Measurements from ENCODE around the gene TTLL11. TPM values are rescaled to one million over a fixed set of nuclear protein-coding genes. Genes with fewer than 3 reads are reported as not detected.
"Not testable (repeated sequence)": the region's sequence is repeated elsewhere in the genome, so short reads cannot be mapped to it uniquely, and the experiment has no call there.

The TTLL11 gene
- polyA plus RNA-seq, 1 donor from 2014 or later = 8.0 TPM

DNA sequence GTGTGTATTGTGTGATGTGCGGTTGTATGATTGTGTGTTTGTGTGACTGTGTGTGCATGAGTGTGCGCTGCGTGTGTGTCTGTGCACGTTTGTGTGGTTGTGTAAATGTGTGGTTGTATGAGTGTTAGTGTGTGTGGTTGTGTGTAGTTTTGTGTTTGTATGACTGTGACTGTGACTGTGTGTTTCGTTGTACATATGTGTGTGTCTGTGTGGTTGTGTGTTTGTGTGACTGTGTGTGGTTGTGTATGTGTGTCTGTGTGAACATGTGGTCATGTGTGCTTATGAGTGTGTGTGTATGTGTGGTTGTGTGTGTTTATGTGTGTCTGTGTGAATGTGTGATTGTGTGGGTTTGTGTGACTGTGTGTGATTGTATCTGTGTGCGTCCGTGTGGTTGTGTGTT is 197.8 kb downstream of the TTLL11 start:
- H3K4me3 ChIP-seq (ENCODE audit: low read length) = no peak overlapping the region
- no peak overlapping the region for H3K9ac ChIP-seq (ENCODE audit: low read length)
- H2AFZ ChIP-seq (ENCODE audit: low read depth, low read length) = no peak overlapping the region
- H3K79me2 ChIP-seq (replicated peaks; ENCODE audit: insufficient read depth, low read length) = no peaks in the 10 kb centered on the region
- no peak overlapping the region for H3K27ac ChIP-seq (ENCODE audit: low read length)
- no peaks in the 10 kb centered on the region for H3K27me3 ChIP-seq (ENCODE audit: insufficient read depth, low read depth, low read length)
- no peaks in the 10 kb centered on the region for H3K9me2 ChIP-seq (ENCODE audit: insufficient read depth, low read length)
- H3K9me3 ChIP-seq (ENCODE audit: low read length) = no peaks in the 10 kb centered on the region
- H3F3A ChIP-seq (ENCODE audit: insufficient read depth, low read length, poor library complexity, severe bottlenecking) = no peaks in the 10 kb centered on the region
- no peak for TF ChIP-seq RAD21 (conservative IDR thresholded peaks at IDR 0.05)
- TF ChIP-seq MXI1 (conservative IDR thresholded peaks at IDR 0.05; ENCODE audit: poor library complexity, severe bottlenecking) = no peak
- no peak for TF ChIP-seq POLR2AphosphoS5 (IDR thresholded peaks at IDR 0.05)
- TF ChIP-seq, protein P1, sequence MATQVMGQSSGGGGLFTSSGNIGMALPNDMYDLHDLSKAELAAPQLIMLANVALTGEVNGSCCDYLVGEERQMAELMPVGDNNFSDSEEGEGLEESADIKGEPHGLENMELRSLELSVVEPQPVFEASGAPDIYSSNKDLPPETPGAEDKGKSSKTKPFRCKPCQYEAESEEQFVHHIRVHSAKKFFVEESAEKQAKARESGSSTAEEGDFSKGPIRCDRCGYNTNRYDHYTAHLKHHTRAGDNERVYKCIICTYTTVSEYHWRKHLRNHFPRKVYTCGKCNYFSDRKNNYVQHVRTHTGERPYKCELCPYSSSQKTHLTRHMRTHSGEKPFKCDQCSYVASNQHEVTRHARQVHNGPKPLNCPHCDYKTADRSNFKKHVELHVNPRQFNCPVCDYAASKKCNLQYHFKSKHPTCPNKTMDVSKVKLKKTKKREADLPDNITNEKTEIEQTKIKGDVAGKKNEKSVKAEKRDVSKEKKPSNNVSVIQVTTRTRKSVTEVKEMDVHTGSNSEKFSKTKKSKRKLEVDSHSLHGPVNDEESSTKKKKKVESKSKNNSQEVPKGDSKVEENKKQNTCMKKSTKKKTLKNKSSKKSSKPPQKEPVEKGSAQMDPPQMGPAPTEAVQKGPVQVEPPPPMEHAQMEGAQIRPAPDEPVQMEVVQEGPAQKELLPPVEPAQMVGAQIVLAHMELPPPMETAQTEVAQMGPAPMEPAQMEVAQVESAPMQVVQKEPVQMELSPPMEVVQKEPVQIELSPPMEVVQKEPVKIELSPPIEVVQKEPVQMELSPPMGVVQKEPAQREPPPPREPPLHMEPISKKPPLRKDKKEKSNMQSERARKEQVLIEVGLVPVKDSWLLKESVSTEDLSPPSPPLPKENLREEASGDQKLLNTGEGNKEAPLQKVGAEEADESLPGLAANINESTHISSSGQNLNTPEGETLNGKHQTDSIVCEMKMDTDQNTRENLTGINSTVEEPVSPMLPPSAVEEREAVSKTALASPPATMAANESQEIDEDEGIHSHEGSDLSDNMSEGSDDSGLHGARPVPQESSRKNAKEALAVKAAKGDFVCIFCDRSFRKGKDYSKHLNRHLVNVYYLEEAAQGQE (IDR thresholded peaks at IDR 0.05; ENCODE audit: borderline replicate concordance) = no peak
- TF ChIP-seq SMC3 (conservative IDR thresholded peaks at IDR 0.05; ENCODE audit: poor library complexity) = no peak
- TF ChIP-seq TAF1 (IDR thresholded peaks at IDR 0.05; ENCODE audit: low read depth) = no peak
- TF ChIP-seq EZH2 (IDR thresholded peaks at IDR 0.05; ENCODE audit: borderline replicate concordance, insufficient read depth, low read length, poor library complexity, severe bottlenecking) = no peak
- TF ChIP-seq, protein P2, sequence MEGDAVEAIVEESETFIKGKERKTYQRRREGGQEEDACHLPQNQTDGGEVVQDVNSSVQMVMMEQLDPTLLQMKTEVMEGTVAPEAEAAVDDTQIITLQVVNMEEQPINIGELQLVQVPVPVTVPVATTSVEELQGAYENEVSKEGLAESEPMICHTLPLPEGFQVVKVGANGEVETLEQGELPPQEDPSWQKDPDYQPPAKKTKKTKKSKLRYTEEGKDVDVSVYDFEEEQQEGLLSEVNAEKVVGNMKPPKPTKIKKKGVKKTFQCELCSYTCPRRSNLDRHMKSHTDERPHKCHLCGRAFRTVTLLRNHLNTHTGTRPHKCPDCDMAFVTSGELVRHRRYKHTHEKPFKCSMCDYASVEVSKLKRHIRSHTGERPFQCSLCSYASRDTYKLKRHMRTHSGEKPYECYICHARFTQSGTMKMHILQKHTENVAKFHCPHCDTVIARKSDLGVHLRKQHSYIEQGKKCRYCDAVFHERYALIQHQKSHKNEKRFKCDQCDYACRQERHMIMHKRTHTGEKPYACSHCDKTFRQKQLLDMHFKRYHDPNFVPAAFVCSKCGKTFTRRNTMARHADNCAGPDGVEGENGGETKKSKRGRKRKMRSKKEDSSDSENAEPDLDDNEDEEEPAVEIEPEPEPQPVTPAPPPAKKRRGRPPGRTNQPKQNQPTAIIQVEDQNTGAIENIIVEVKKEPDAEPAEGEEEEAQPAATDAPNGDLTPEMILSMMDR (IDR thresholded peaks at IDR 0.05; ENCODE audit: poor library complexity, severe bottlenecking) = no peak
- no peak for TF ChIP-seq EP300 (conservative IDR thresholded peaks at IDR 0.05; ENCODE audit: poor library complexity, severe bottlenecking)
- H3K36me3 ChIP-seq (ENCODE audit: insufficient read depth, low read length) = no peaks in the 10 kb centered on the region
- H4K20me1 ChIP-seq (ENCODE audit: insufficient read depth) = no peaks in the 10 kb centered on the region
- no peak overlapping the region for H3K4me2 ChIP-seq (ENCODE audit: low read length)

DNA sequence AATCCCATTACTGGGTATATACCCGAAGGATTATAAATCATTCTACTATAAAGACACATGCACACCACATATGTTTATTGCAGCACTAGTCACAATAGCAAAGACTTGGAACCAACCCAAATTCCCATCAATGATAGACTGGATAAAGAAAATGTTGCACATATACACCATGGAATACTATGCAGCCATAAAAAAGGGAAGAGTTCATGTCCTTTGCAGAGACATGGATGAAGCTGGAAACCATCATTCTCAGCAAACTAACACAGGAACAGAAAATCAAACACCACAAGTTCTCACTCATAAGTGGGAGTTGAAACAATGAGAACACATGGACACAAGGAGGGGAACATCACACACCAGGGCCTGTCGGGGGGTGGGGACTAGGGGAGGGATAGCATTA is 198.7 kb downstream of the TTLL11 start:
- not testable (repeated sequence) for H3K4me2 ChIP-seq (ENCODE audit: low read length); H3F3A ChIP-seq (ENCODE audit: insufficient read depth, low read length, poor library complexity, severe bottlenecking); H3K79me2 ChIP-seq (replicated peaks; ENCODE audit: insufficient read depth, low read length); H2AFZ ChIP-seq (ENCODE audit: low read depth, low read length); H4K20me1 ChIP-seq (ENCODE audit: insufficient read depth); H3K27me3 ChIP-seq (ENCODE audit: insufficient read depth, low read depth, low read length); H3K27ac ChIP-seq (ENCODE audit: low read length); H3K9ac ChIP-seq (ENCODE audit: low read length); H3K36me3 ChIP-seq (ENCODE audit: insufficient read depth, low read length); H3K4me3 ChIP-seq (ENCODE audit: low read length); H3K9me3 ChIP-seq (ENCODE audit: low read length); H3K9me2 ChIP-seq (ENCODE audit: insufficient read depth, low read length)

DNA sequence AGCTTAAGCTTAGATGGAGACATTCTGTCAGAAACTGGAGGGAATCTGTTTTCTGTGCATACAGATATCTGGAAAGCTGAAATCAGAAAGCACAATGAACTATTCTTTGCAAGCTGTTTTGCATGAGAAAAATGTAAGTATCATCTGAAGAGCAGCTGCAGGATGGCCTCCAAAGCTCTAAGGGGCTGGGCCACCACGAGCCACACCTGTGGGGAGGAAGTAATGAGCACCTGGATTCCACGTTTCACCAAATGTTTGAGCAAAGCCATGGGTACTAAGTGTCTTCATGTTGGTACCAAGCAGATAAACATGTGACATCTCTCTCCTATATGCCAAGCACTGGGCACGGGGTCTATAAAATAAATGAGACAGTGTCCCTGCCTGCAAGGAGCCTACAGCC is 199.3 kb downstream of the TTLL11 start:
- Histone ChIP-seq H3K79me2 (replicated peaks; ENCODE audit: insufficient read depth, low read length) (no peaks in the 10 kb centered on the region), H3K27ac (ENCODE audit: low read length) (no peak overlapping the region), H3K36me3 (ENCODE audit: insufficient read depth, low read length) (no peaks in the 10 kb centered on the region), H3K4me3 (ENCODE audit: low read length) (no peak overlapping the region), H3K9me2 (ENCODE audit: insufficient read depth, low read length) (no peaks in the 10 kb centered on the region), H3K27me3 (ENCODE audit: insufficient read depth, low read depth, low read length) (no peaks in the 10 kb centered on the region), H4K20me1 (ENCODE audit: insufficient read depth) (no peaks in the 10 kb centered on the region), H3K9me3 (ENCODE audit: low read length) (no peaks in the 10 kb centered on the region), H3K9ac (ENCODE audit: low read length) (no peak overlapping the region), H3K4me2 (ENCODE audit: low read length) (no peak overlapping the region), H2AFZ (ENCODE audit: low read depth, low read length) (no peak overlapping the region), H3F3A (ENCODE audit: insufficient read depth, low read length, poor library complexity, severe bottlenecking) (no peaks in the 10 kb centered on the region)
- TF ChIP-seq, protein P2 (IDR thresholded peaks at IDR 0.05; ENCODE audit: poor library complexity, severe bottlenecking) = no peak
- TF ChIP-seq, protein P1 (IDR thresholded peaks at IDR 0.05; ENCODE audit: borderline replicate concordance) = no peak
- TF ChIP-seq RAD21 (conservative IDR thresholded peaks at IDR 0.05) = no peak
- no peak for TF ChIP-seq EZH2 (IDR thresholded peaks at IDR 0.05; ENCODE audit: borderline replicate concordance, insufficient read depth, low read length, poor library complexity, severe bottlenecking)
